Hepatocyte (in vitro differentiated cells): ENCODE results near the gene TMCO4.

ENCODE experiments used
- EZH2 ChIP-seq: fragments of 200-600 bp; sonication (generic); IDR thresholded peaks from 2 replicates; pipeline ENCODE4 v1.6.1; 2016; ENCODE audit warnings: antibody characterized with exemption, mild to moderate bottlenecking, borderline replicate concordance
- EZH2phosphoT487 ChIP-seq: fragments of 200-600 bp; sonication (generic); IDR thresholded peaks from one replicate; pipeline ENCODE4 v1.6.1; 2018; ENCODE audit warnings: antibody characterized with exemption, mild to moderate bottlenecking, low read depth, moderate library complexity; ENCODE audit not compliant: unreplicated experiment, severe bottlenecking
- TF ChIP-seq, protein P1 (sequence below): fragments of 200-600 bp; sonication (generic); IDR thresholded peaks from 2 replicates; pipeline ENCODE4 v1.5.1; 2016; ENCODE audit warnings: antibody characterized with exemption, mild to moderate bottlenecking; ENCODE audit not compliant: poor library complexity

DNA sequence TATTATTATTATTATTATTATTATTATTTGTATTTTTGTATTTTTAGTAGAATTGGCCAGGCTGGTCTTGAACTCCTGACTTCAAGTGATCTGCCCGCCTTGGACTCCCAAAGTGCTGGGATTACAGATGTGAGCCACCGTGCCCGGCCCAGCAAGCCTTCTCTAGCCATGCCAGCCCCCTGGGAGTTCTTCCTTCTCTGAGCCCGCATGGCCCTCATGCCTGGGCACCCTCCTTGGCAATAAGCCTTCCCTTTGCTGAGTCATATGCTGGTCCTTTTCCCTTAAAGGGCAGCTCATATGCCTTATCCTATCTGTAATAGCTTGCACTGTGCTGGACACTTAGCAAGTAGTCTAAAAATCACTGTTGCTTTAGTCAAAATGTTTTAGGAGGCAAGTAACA, 164.1 kb downstream of the TMCO4 start:
- TF ChIP-seq EZH2 (no peak), EZH2phosphoT487 (no peak)
- TF ChIP-seq, protein P1, sequence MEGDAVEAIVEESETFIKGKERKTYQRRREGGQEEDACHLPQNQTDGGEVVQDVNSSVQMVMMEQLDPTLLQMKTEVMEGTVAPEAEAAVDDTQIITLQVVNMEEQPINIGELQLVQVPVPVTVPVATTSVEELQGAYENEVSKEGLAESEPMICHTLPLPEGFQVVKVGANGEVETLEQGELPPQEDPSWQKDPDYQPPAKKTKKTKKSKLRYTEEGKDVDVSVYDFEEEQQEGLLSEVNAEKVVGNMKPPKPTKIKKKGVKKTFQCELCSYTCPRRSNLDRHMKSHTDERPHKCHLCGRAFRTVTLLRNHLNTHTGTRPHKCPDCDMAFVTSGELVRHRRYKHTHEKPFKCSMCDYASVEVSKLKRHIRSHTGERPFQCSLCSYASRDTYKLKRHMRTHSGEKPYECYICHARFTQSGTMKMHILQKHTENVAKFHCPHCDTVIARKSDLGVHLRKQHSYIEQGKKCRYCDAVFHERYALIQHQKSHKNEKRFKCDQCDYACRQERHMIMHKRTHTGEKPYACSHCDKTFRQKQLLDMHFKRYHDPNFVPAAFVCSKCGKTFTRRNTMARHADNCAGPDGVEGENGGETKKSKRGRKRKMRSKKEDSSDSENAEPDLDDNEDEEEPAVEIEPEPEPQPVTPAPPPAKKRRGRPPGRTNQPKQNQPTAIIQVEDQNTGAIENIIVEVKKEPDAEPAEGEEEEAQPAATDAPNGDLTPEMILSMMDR: no peak
